ENCODE measurements around the gene SLC35E3.

GRCh38 chr12:68821357-68822188 lies 75.6 kb downstream of the SLC35E3 start:
- TF ChIP-seq CTCF (IDR thresholded peaks at IDR 0.05), result no peak
- no peak for TF ChIP-seq POLR2A (IDR thresholded peaks at IDR 0.05)

Data from testis (tissue), 2 donors.